GM19328 (cell line): ENCODE results near the gene PRELID1.
"Not testable (repeated sequence)": the region's sequence is repeated elsewhere in the genome, so short reads cannot be mapped to it uniquely, and the experiment has no call there.

ENCODE experiments used
- ATAC-seq: cut with Tn5 transposase; IDR thresholded peaks from one replicate; pipeline ENCODE4 v1.9.1; 2021; ENCODE audit warnings: mild to moderate bottlenecking, moderate library complexity; ENCODE audit not compliant: unreplicated experiment

PRELID1 gene

DNA sequence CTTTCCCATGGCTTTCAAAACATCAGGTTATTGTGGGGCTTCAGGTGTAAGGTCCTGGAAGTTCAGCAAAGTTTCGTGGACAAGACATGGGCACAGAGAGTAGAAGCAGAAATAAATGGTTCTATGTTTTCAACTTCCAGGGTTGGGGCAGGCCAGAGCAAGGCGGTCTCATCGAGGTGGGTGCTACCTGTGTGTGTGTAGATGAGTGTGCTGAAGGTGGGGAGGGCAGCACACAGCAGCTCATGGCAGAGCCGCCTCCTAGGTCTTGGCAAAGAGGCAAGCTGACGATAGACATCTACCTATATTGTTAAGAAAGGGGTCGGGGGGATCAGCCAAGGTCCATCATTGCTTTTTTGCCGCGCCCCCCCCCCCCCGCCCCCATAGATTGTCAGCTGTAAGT lies 3.9 kb upstream of the PRELID1 start:
- no peak for ATAC-seq

DNA sequence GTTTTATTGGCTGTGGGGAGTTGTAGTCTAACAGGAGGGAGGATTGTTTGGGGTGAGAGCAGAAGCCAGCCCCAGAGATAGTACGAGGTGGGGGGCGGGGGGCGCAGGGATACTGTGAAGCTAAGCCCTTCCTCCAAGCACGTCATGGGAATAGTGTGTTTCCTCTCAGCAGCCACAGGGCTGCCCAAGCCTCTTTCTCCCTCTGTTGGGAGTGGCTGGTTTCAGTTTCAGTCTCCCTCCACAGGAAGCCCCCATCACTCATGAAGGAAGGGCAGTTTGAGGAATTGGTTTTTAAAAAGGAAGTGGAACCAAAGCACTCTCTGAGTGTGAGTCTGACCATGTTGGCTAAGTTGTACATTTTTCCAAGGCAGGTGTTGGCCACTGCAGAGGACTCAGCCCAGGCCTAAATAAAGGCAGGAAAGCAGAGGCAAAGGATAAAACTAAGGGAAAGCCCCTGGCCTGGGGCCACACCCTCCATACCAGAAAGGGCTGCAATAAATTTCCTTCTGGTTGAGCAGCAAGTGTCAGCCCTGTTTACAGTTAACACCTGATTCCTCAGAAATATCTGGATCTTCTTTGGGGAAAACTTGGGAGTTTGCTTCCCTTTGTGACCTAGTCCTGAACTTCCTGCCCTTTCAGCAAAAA lies 3.2 kb upstream of the PRELID1 start:
- ATAC-seq = no peak

DNA sequence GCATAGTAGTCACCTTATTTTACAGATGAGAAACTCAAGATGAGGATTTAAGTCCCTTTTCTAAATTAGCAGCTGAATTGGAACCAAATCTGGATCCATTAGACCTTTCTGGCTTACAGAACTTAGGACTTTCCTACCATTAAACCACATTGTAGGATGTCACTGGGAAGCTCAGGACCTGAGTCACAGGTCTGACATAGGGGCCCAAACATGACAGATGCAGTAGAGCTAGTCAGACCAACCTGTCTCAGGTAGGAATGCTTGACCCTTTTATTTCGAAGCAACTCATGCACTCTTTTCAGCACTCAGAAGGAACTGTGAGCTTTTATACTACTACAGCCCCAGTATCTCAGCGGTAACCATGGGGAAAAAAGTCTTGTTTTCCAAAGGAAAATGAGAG lies 2.6 kb upstream of the PRELID1 start:
- no peak for ATAC-seq

DNA sequence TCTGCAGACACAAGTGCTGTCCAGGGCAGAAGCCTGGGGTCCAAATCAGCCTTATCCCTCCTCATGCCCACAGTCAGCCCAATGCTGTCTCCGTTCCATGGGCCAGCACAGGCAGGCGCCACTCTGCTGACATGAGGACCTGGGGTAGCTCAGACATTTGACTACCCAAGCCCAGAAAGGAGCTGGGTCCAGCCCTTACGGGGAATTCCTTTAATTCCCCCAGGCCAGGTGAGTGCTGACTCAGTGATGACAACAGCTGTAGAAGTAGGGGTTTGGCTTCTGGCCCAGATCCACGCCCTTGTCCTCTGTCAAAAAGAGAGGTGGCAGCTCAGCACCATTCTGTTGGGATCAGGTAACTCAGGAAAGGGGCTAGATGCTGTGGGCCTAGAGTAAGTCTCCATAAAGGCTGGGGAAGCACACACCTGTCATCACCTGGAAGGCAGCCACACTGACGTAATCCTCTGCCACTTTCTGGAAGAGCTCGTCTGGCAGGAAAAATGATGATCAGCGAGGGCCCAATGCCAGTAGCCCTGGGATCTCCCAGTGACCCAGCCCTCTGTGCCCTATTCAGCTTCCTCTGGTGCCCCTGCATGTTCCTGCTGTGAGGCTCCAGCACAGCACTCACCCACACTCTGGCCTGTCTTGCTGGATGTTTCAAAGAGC lies 2.0 kb upstream of the PRELID1 start:
- ATAC-seq = no peak

DNA sequence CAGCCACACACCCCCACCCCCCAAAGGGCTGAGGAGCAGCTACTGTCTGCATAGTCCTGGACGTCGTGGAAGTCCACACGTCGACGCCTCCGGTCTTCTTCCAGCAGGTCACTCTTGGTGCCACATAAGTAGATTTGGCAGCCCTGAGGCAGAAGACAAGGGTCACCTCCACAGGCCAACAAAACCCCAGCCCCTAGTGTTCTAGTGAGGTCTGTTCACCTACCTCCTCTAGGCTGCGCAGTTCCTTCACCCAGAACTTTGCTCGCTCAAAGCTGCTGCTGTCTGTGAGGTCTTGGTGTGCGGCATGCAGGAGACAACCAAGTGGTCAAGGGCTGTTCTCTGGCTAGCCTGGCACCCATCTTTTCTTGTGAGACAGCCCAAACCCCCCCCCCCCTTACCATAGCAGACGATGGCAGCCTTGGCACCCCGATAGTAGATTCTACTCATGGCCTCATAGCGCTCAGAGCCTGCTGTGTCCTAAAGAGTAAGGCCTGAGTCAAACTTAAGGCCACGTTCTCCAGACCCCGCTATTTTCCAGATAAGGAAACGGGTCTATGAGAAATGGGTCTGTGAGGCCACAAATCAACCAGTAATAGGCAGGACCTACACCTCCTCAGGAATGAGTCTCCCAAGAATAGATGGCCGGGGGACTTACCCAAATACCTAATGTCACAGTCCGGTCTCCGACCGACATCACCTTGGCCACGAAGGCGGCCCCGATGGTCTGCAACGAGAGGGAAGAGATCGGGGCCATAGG lies 1.1 kb upstream of the PRELID1 start:
- ATAC-seq = no peak

DNA sequence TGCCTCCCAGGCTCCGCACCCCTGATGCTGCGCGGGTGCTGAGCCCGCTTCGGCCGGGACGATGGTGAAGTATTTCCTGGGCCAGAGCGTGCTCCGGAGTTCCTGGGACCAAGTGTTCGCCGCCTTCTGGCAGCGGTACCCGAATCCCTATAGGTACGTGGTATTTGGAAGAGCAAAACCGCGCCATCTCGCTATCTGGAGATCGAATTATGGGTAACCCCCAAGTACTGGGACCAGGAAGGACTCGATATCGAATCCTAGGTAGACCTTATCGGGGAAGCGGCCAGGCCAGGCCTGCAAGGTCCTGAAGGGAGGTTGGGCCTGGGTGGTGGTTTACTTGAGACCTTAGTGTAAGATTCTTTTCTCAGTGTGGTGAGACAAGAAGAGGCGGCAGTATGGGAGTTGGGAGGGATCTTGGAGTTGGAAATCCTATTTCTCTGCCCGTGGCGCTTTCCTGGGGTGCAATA lies 359 bp downstream of the PRELID1 start:
- ATAC-seq = no peak

DNA sequence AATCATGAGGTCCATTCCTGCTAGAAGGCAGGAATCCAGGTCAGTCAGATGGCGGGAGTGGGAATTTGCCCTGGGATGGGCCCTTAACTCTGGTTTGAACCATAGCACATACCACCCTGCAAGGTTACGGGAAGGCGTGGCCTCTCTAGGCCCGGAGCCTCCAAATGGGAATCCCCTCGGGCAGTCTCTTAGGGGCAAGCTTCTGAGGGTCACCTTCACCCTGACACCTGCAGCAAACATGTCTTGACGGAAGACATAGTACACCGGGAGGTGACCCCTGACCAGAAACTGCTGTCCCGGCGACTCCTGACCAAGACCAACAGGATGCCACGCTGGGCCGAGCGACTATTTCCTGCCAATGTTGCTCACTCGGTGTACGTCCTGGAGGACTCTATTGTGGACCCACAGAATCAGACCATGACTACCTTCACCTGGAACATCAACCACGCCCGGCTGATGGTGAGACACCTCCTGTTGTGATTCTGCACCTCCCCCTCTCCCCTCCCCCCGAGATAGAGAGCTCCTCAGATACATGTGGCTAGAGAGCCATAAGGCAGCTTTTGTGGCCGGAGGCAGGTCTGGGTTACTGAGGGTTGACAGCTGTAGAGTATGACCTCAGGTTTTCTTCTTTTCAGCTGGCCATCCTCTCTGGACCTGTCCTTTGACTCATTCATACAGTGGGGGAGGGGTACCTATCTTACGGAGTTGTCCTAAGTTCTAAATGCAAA lies 957 bp downstream of the PRELID1 start:
- no peak for ATAC-seq

DNA sequence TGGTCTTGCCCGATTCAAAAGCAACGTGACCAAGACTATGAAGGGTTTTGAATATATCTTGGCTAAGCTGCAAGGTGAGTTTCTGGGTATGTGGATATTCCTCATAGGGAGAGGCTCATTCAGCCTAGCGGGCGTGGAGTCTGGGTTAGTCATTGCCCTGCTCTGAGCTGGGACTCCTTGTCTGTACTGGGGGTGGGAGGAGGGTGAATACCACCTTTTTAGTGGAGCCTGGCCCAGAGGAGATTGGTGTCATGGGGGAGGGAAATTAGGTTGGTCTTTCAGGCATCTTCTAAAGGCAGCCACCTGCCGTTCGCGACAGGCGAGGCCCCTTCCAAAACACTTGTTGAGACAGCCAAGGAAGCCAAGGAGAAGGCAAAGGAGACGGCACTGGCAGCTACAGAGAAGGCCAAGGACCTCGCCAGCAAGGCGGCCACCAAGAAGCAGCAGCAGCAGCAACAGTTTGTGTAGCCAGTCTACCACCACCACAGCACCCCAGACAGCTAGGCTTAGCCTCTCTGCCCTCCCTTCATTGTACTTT lies 2.6 kb downstream of the PRELID1 start:
- not testable (repeated sequence) for ATAC-seq

DNA sequence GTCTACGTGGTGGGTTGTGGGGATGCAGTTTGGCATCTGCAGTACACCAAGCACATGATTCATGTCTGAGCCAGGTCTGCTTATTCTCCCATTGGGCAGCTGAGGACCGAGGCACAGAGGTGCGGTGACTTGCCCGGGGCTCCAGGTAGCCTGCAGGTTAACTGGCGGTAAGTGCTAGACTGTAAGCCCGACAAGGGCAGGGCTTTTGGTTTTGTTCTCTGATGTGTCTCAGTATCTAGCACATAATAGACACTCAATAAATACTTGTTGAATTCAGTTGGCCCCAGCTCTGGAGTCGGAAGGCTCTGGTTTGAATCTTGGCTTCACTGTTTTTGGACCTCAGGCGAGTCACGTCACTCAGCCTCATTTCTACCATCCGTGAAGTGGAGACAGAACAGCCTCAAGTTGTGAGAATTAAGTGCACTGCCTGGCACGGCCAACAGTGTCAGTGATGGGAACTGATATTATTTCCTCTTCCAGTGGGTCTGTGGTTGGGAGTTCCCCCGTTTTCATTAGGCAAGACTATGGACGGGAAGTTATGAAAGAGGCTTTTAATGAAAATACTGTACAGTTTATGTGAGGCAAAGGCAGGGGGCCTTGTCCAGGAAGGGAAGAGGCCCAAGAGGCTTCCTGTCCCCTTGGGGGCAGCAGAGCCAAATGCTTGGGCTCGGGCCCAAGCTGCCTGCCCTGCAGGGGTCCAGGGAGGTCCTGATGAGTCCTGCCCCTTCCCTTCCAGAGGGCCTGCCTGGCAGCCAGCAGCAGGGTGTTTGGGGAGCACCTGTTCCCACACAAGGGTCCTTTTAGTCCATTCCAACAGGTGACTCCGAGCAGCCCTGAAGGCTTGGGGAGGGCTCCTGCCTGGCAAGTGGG lies 3.3 kb downstream of the PRELID1 start:
- no peak for ATAC-seq

DNA sequence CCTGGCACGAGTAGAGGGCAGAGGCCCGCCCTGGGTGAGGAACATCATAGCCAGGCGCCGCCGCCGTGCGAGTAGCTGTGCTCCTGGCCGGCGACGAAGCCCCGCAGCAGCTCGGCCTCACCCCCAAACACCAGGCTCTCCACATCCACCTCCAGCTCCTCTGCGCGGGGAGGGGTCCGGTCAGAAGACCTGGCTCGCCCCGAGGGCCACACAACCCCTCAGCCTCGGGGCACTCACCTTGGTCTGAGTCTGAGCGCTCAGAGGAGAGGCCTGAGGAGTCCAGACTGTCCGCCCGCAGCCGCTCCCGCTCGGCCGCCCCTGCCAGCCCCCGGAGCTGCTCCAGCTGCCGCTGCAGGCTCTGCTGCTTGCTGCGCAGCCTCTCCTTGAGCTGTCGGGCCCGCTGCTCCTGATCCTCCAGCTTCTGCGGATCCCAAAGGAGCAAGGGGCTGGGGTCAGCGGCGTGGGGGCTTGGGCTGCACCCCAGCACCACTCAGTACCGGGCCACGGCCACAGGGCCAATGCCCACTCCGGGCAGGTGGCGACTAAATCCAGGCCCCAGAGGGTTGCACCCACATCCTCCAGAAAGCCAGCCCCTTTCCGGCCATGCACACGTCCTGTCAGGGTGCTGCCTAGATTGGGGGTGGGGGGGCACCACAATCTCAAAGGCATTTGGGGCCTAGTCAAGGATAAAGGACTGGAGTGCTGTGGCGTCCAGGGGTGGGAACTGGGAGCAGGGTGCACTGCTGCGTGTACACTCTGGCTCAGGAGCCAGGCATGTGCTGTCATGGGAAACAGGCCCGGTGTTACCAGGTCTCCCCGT lies 4.2 kb downstream of the PRELID1 start:
- ATAC-seq = no peak

DNA sequence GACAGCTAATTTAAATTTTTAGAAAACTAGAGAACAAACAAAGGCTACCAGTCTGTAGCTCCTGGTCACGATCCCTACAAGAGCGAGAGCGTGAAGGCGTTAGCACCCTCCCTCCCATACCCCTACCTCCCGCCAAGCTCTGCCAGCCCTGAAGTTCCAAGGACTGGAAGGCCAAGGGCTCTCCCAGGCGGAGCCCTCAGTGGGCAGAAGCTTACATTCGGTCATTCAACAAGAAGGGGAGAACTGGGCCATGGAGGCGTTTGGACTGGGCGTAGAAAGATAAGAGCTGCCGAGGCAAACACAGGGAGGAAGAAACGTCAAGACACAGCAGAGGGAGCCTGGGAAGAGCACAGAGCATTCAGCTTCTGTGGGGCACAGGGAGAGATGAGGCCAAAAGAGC lies 5.1 kb downstream of the PRELID1 start:
- no peak for ATAC-seq

DNA sequence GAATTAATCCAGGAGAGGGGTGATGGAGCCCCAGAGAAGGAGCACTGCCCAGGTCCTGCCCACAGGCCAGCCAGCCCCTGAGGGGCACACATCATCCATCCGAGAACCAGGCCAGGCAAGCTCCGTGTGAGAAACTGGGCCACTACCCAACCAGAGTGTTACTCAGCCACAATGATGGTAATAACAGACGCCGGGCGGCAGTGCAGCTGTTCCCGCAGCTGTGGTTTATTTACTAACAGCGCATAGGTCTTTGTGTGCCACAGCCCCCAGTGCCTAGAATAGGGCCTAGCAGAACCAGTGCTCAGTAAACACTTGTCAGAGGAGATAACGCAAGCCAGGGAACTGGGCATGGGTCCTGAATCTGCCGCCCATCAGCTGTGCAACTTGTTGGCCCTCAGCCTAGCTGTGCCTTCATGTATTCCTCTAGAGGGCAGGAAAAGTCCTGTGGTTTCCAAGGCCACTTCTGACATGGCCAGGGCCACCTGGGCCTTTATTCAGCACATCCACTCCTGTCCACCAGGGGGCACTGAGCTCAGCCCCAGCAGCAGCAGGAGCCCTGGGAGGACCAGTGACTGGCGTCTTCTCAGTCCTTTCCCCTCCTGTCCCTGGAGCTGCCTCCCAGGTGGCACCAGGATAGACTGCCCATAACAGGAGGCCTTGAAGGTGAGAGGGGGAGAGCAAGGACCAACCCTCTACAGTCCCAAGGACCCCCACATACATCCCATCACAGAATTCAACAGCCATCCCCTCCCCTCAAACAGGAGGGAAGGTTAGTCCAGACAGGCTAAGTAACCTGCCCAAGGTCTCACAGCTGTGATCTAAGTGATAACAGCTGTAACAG lies 6.0 kb downstream of the PRELID1 start:
- ATAC-seq = no peak

DNA sequence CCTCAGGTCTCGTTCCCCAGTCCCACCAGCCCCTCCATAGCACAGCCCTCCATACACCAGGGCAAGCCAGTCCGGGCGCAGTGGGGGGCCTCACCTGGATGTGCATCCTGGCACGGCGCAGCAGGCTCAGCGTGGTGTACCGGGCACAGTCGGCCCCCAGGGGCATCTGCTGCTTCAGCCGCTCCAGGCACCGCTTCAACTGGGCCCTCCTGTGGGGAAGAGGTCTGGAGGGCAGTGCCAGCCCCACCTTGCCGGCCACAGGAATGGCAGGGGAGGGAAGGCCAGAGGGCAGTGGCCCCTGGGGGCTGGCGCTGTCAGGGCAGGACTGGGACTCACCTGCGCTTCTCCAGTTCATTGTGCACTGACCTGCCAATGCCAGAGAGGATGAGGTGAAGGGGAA lies 6.7 kb downstream of the PRELID1 start:
- no peak for ATAC-seq

DNA sequence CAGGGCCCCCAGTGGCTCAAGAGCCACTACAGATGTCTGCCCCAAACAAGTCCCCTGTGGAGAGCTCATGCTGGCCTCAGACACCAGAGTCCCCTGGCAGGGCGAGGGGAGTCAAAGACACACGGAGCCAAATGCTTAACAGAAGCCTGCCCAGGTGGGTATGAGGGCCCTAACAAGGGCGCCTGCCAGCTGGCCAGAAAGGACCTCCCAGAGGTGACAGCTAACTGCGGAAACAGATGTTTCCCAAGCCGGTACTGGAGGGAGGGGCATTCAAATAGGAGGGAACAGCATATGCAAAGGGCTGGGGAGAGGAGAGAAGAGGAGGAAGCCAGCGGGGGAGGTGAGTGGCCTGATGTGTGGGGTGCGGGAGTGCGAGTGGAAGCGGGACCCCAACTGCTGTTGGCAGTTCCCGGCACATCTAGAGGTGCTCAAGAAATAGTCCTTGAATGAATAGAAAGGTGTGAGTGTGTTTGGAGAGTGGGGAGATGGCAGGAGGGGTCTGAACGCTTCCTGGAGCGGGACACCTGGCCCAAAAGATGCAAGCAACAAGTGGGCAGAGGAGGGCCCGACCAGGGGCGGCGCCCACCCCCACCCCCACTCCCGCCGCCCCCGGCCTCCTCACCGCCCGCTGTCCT lies 7.3 kb downstream of the PRELID1 start:
- ATAC-seq = no peak

DNA sequence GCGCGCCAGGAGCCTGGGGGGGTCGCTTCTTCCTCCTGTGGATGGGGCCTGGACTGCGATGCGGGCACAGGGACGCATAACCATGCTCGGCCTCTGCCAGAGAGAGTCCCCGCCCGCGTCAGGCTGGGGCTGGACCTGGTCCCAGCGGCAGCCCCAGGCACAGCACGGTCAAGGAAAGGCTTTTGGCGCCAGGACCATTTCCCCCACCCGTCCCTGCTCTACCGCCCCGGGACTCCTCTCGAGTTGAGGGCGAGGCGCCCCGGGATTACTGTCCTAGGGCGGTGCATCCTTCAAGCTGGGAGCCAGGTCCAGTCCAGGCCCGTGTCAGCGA lies 7.8 kb downstream of the PRELID1 start:
- ATAC-seq = no peak

DNA sequence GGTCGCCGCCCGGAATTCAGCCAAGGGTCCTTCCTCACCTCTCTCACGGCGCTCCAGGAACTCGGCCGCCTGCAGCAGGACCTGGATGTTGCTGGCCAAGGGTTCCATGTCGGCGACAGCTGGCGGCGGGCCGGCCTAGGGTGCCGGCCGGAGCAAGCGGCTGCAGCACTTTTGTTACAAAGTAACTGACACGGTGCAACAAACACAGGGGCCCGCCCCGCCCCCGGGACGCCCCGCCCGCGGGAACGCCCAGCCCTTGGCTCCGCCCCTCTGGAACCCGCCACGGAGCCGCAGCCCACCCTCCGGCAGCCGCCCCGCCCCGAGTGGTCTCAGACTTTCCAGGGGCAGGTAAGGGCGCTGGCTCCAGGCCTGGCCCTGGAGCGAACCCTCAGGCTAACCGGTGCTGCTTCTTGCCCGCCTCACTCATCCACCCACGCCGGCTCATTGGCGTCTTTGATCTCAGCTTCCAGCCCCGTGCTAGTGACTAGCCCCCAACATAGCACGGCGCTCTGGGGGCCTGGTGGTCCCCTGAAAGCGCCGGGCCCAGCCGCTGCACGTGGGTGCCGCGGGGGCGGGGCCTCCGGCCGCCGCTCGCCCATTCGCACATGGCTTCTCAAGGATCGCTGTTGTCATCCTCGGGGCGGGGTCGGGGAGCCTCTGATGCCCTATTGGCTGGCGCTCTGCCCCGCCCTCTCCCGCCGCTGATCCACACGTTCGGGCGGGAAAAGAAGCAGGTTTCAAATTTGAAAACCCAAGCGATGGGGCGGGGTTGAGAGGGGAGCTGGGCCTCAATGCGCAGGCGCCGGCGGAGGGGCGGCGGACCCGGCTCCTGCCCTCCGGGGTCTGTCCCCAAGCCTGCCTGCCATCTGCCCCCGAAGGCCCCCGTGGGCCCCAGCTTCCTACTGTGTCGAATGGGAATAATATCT lies 8.4 kb downstream of the PRELID1 start, which contains the start of gene MXD3:
Gene MXD3 (minus strand): TSS at position 176 of the 926 bp plus-strand sequence. CDS start 68 bp downstream, at position 108.
- ATAC-seq = peak; percentile 68

DNA sequence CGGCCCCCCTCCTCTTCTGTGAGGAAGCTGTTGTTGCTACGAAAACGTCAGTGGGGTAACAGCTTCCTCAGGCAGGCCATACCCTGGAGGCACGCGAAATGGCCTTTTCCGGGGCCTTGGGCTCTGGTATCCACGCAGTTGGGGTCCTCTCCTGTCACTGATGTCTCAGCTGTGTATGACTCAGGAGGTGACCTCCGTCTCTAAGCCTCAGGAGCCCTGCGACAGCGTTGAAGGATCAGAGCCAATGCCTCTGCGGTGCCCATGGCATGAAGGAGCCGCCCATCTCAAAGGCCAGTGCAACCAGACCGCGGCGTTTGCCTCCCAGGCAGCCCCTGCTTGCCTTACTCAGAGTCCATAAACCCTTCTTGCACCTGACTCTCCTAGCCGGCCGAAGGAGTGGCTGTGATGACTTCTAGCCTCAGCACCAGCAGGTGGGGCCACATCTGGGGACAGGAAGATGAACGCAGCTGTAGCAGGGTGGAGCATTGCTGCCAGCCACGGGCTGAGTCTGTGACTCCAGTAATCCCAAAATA lies 9.1 kb downstream of the PRELID1 start:
- peak; percentile 26 for ATAC-seq
